Measurements from ENCODE around the gene MUCL3.

Gene MUCL3

DNA sequence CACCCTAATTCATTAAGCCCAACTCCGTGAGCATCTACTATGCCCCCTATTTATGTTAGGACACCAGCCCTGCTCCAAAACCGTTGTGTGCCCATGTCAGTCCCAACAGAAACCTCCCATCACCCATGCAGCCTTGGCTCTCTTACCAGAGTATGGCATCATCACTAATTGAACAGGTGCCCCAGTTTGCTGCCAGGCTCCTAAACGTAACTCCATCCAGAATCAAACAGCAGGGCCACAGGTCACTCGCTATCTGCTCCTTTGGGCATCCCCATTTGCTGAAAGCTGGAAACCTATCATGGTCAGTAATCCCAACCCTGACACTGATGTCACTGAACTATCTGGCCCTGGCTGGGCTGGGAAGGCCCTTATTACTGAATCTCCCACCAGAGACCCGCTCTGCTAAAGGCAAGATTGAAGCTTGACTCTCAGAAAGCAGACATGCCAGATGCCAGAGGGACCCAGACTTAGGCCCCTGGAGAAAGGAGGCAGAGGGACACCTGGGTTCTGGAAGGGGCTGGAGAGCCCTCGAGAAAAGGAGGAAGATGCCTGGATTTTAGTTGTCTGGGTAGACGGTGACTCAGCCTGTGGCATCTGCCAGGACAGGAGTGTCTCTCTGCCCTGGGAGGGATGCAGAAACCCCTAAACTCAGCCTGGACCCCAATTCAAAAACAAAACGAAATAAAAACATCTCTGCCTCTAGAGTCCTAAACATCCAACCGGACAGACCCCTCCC, 14.0 kb downstream of the MUCL3 start:
- Mint-ChIP-seq H3K27ac (peak overlapping the region; percentile 37), H3K9me3 (peaks cover 16% of the 10 kb centered on the region), H3K4me1 (peaks cover 39% of the 10 kb centered on the region), H3K4me3 (peak overlapping the region; percentile 76), H3K36me3 (ENCODE audit: low read depth) (no peaks in the 10 kb centered on the region), H3K27me3 (ENCODE audit: low read depth, poor library complexity) (peaks cover 85% of the 10 kb centered on the region)
- TF ChIP-seq, protein P1, sequence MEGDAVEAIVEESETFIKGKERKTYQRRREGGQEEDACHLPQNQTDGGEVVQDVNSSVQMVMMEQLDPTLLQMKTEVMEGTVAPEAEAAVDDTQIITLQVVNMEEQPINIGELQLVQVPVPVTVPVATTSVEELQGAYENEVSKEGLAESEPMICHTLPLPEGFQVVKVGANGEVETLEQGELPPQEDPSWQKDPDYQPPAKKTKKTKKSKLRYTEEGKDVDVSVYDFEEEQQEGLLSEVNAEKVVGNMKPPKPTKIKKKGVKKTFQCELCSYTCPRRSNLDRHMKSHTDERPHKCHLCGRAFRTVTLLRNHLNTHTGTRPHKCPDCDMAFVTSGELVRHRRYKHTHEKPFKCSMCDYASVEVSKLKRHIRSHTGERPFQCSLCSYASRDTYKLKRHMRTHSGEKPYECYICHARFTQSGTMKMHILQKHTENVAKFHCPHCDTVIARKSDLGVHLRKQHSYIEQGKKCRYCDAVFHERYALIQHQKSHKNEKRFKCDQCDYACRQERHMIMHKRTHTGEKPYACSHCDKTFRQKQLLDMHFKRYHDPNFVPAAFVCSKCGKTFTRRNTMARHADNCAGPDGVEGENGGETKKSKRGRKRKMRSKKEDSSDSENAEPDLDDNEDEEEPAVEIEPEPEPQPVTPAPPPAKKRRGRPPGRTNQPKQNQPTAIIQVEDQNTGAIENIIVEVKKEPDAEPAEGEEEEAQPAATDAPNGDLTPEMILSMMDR (IDR thresholded peaks at IDR 0.05): no peak
- no peak for DNase-seq

DNA sequence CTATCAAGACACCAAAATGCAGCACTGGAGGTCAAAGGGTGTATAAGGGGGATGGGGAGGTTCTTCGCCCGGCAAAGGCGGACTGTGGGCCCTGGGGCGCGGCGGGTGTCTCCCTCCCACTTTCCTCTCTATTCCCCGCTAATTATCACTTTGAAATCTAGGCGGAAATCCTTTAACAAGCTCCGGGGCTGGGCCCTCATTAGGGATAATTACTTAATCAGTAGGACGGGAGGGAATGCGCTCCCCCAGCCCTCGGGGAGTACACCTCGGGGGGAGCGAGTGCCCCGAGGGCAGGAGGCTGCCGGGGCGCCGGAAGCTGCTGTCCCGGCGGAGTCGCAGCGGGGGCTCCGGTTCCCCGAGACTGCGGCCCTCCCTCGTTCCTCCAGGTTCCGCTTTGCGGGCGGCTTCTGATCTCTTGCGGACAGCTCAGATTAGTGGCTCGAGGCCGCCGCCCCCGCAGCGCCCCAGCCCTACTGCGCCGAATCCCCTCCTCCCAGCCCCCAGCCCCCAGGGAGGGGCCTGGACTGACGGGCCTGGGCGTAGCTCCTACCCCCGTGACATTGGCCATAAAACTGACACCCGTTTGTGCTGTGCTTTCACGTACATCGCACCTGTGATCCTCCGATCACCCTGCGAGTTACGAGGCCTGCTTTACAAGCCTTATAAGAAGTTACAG, 14.7 kb downstream of the MUCL3 start:
- H3K4me3 Mint-ChIP-seq: peak overlapping the region; percentile 76
- H3K27me3 Mint-ChIP-seq (ENCODE audit: low read depth, poor library complexity): peaks cover 82% of the 10 kb centered on the region

DNA sequence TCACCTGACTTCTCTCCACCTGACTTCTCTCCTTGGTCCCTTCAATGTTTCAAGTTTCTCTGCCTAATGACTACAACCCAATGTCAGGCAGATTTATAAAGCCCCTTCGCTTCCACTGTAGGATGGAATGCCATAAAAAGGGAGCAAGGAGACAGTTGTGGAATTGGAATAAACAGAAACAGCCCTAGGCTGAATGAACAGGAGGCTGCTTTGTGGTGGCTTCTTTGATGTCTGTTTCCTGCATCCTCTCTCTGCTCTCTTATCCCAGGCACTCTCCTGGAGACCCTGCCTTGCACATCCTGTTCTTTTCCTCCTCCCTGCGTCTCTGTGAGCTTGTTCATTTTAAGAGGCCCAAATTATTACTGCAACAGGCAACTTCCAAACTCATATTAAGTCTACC, 16.9 kb downstream of the MUCL3 start:
- peaks cover 70% of the 10 kb centered on the region for H3K27me3 Mint-ChIP-seq (ENCODE audit: low read depth, poor library complexity)
- H3K4me3 Mint-ChIP-seq: no peak overlapping the region
- H3K27ac Mint-ChIP-seq: no peak overlapping the region
- H3K4me1 Mint-ChIP-seq: peaks cover 52% of the 10 kb centered on the region
- no peak for DNase-seq
- TF ChIP-seq, protein P1 (IDR thresholded peaks at IDR 0.05): no peak
- no peaks in the 10 kb centered on the region for H3K36me3 Mint-ChIP-seq (ENCODE audit: low read depth)
- H3K9me3 Mint-ChIP-seq: no peaks in the 10 kb centered on the region

More for the DNA sequence above, 14.7 kb downstream of the MUCL3 start:
- H3K4me1 Mint-ChIP-seq: peaks cover 39% of the 10 kb centered on the region
- no peaks in the 10 kb centered on the region for H3K36me3 Mint-ChIP-seq (ENCODE audit: low read depth)
- H3K9me3 Mint-ChIP-seq: peaks cover 10% of the 10 kb centered on the region
- TF ChIP-seq, protein P1 (IDR thresholded peaks at IDR 0.05): no peak
- peak overlapping the region; percentile 37 for H3K27ac Mint-ChIP-seq
- peak; percentile 78 for DNase-seq

DNA sequence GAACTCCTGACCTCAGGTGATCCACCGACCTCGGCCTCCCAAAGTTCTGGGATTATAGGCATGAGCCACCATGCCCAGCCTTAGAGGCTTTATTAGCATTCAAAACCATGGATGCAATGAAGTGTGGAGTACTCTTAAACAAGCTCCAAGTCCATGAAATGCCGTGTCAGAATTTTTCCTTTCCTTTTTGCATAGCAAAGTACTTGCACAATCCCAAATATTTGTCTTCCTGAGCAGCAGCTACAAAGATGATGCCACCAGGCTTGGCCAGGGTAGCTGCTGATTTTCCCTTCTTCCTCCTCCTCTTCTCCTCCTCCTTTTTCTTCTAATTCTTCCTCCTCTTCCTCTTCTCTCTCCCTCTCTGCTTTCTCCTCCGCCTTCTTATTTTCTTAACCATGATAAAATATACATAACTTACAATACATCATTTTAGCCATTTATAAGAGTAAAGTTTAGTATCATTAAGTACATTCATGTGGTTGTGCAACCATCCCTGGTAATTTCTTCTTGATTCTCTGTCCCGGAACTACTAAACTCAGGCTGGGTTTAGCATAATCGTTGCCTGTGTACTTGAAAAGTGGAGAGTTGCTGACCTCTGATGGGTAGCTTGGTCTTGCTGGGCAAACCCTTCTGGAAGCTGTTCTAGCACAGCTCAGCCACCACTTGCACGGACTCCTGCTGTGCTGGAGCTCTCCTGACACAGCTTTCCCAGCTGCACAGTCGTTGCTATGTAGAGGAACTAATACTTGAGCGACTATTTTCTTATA, 20.3 kb downstream of the MUCL3 start:
- DNase-seq: no peak
- no peak overlapping the region for H3K27ac Mint-ChIP-seq
- H3K4me3 Mint-ChIP-seq: no peak overlapping the region
- TF ChIP-seq, protein P1 (IDR thresholded peaks at IDR 0.05): no peak
- no peaks in the 10 kb centered on the region for H3K36me3 Mint-ChIP-seq (ENCODE audit: low read depth)
- peaks cover 71% of the 10 kb centered on the region for H3K27me3 Mint-ChIP-seq (ENCODE audit: low read depth, poor library complexity)
- peaks cover 41% of the 10 kb centered on the region for H3K4me1 Mint-ChIP-seq
- peaks cover 4% of the 10 kb centered on the region for H3K9me3 Mint-ChIP-seq

DNA sequence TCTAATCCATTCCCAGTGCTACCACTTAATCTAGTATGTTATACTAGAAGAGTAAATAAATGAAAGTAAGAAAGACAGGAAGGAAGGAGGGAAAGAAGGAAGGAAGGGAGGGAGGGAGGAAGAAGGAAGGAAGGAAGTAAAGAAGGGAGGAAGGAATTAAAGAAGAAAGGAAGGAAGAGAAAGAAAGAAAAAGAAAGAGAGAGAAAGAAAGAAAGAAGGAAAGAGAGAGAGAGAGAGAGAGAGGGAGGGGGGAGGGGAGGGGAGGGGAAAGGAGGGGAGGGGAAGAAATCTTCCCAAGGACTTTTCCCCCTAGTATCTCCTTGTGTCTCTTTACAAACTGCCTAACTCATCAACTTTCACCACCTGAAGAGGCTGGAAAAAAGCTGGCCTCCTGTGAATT, 21.9 kb downstream of the MUCL3 start:
- Mint-ChIP-seq H3K4me3 (no peak overlapping the region), H3K27me3 (ENCODE audit: low read depth, poor library complexity) (peaks cover 60% of the 10 kb centered on the region), H3K36me3 (ENCODE audit: low read depth) (no peaks in the 10 kb centered on the region), H3K27ac (peak overlapping the region; percentile 5), H3K9me3 (peaks cover 4% of the 10 kb centered on the region), H3K4me1 (peaks cover 25% of the 10 kb centered on the region)
- TF ChIP-seq, protein P1 (IDR thresholded peaks at IDR 0.05): no peak
- no peak for DNase-seq

Measured in nephron progenitor cell (in vitro differentiated cells).